GM12878 (cell line): ENCODE measurements around the gene C14orf93. TPM values are rescaled to one million over a fixed set of nuclear protein-coding genes. Genes with fewer than 3 reads are reported as not detected.

Experiments
- ATF2 ChIP-seq: IDR thresholded peaks from 2 replicates; pipeline ENCODE4 v1.6.1; 2012; ENCODE audit warnings: low read length, inconsistent platforms
- CBFB ChIP-seq: IDR thresholded peaks from 2 replicates; pipeline ENCODE4 v1.6.1; 2016; ENCODE audit warnings: antibody characterized with exemption, low read depth
- CHD4 ChIP-seq: fragments of 200-600 bp; sonication (generic); IDR thresholded peaks from 2 replicates; pipeline ENCODE4 v1.6.1; 2016; ENCODE audit warnings: mild to moderate bottlenecking
- CREM ChIP-seq: IDR thresholded peaks from 2 replicates; pipeline ENCODE4 v1.6.1; 2014; ENCODE audit warnings: antibody characterized with exemption, low read depth
- ETV6 ChIP-seq, 2 experiments: fragments of 450-650 bp in 1 of 2; IDR thresholded peaks in 1 of 2; conservative IDR thresholded peaks in 1 of 2; 2 replicates each; pipeline ENCODE4 v1.6.1; 2014; ENCODE audit warnings: antibody characterized with exemption in 1 of 2, borderline replicate concordance in 1 of 2, low read depth in 1 of 2, mild to moderate bottlenecking in 1 of 2, moderate library complexity in 1 of 2
- FOS ChIP-seq: IDR thresholded peaks from 3 replicates; pipeline ENCODE4 v1.6.1; 2011; ENCODE audit warnings: borderline replicate concordance; ENCODE audit not compliant: insufficient read length; ENCODE audit errors: extremely low read depth
- FOXM1 ChIP-seq: IDR thresholded peaks from 2 replicates; pipeline ENCODE4 v1.6.1; 2012; ENCODE audit warnings: low read depth, mild to moderate bottlenecking, inconsistent platforms, low read length, moderate library complexity
- HDAC6 ChIP-seq: fragments of 200-600 bp; sonication (generic); IDR thresholded peaks from one replicate; pipeline ENCODE4 v1.8.0; 2017; ENCODE audit warnings: antibody characterized with exemption; ENCODE audit not compliant: unreplicated experiment
- HSF1 ChIP-seq: fragments of 150-350 bp; IDR thresholded peaks from 2 replicates; pipeline ENCODE4 v1.6.1; 2014; ENCODE audit warnings: mild to moderate bottlenecking, low read depth, low read length
- IKZF1 ChIP-seq: fragments of 450-650 bp; conservative IDR thresholded peaks from 2 replicates; pipeline ENCODE4 v1.6.1; 2017; ENCODE audit warnings: antibody characterized with exemption, mild to moderate bottlenecking
- IRF5 ChIP-seq: fragments of 450-650 bp; IDR thresholded peaks from 2 replicates; pipeline ENCODE4 v1.6.1; 2017; ENCODE audit warnings: borderline replicate concordance
- NFYA ChIP-seq: IDR thresholded peaks from 2 replicates; pipeline ENCODE4 v1.6.1; 2011; ENCODE audit warnings: low read depth, mild to moderate bottlenecking, low read length, improper control_type of control experiment, borderline replicate concordance
- NR2C1 ChIP-seq: fragments of 450-650 bp; IDR thresholded peaks from 2 replicates; pipeline ENCODE4 v1.6.1; 2017; ENCODE audit warnings: antibody characterized with exemption, mild to moderate bottlenecking, moderate library complexity
- REST ChIP-seq: IDR thresholded peaks from 2 replicates; pipeline ENCODE4 v1.6.1; 2012; ENCODE audit warnings: mild to moderate bottlenecking, low read depth, low read length
- SRF ChIP-seq, 2 experiments: IDR thresholded peaks; 2 replicates each; pipeline ENCODE4 v1.6.1; 2011; ENCODE audit warnings: low read depth in 2 of 2, low read length in 2 of 2, mild to moderate bottlenecking in 1 of 2, moderate library complexity in 1 of 2
- SUZ12 ChIP-seq: fragments of 200-600 bp; sonication (generic); IDR thresholded peaks from one replicate; pipeline ENCODE4 v1.6.1; 2018; ENCODE audit warnings: antibody characterized with exemption, mild to moderate bottlenecking; ENCODE audit not compliant: unreplicated experiment
- WRNIP1 ChIP-seq: IDR thresholded peaks from 2 replicates; pipeline ENCODE4 v1.6.1; 2011; ENCODE audit warnings: low read depth, low read length, improper control_type of control experiment, borderline replicate concordance
- polyA plus RNA-seq, 11 experiments: library from polyadenylated mRNA; depleted of rRNA in 4 of 11; unstranded in 6 of 11; stranded (reverse) in 5 of 11; fragments of >200 nt; fragmentation: Nextera tagmentation in 4 of 11; fragmentation: Illumina TruSeq in 1 of 11; extraction: Ambion mirVana in 4 of 11; extraction: Trizol in 1 of 11; gene quantifications; 1 replicate in 1 of 11; 2 replicates in 10 of 11; pipeline versions ENCODE4 v1.2.1 to v1.2.3, GENCODE V29; 2011 to 2016; ENCODE audit warnings: inconsistent platforms in 2 of 11, missing spikeins in 2 of 11, low read depth in 1 of 11
- total RNA-seq, 4 experiments: library from RNA; depleted of rRNA in 3 of 4; stranded (reverse); fragments of >200 nt in 3 of 4; fragmentation: Illumina TruSeq in 1 of 4; extraction: Trizol in 1 of 4; gene quantifications; 2 replicates each; pipeline versions ENCODE4 v1.2.1 to v1.2.3, GENCODE V29; 2013 to 2021
- TF ChIP-seq, protein P1 (sequence below): fragments of 450-650 bp; IDR thresholded peaks from 2 replicates; pipeline ENCODE4 v1.6.1; 2018; ENCODE audit warnings: mild to moderate bottlenecking, low read depth, moderate library complexity; ENCODE audit not compliant: partially characterized antibody

Gene C14orf93
- total and polyA plus RNA-seq, 10 of the 15 experiments (the other 5 are each of a cell fraction or from before 2014, with no cell fraction given), result 1.8 to 13.9 (median 10.2) TPM

GRCh38 chr14:23009939-23010726, at the start of gene C14orf93 (continued):
- no peak for TF ChIP-seq REST
- TF ChIP-seq FOXM1, result no peak
- TF ChIP-seq ATF2, result no peak
- no peak for TF ChIP-seq IRF5
- no peak for TF ChIP-seq NFYA
- TF ChIP-seq, protein P1, sequence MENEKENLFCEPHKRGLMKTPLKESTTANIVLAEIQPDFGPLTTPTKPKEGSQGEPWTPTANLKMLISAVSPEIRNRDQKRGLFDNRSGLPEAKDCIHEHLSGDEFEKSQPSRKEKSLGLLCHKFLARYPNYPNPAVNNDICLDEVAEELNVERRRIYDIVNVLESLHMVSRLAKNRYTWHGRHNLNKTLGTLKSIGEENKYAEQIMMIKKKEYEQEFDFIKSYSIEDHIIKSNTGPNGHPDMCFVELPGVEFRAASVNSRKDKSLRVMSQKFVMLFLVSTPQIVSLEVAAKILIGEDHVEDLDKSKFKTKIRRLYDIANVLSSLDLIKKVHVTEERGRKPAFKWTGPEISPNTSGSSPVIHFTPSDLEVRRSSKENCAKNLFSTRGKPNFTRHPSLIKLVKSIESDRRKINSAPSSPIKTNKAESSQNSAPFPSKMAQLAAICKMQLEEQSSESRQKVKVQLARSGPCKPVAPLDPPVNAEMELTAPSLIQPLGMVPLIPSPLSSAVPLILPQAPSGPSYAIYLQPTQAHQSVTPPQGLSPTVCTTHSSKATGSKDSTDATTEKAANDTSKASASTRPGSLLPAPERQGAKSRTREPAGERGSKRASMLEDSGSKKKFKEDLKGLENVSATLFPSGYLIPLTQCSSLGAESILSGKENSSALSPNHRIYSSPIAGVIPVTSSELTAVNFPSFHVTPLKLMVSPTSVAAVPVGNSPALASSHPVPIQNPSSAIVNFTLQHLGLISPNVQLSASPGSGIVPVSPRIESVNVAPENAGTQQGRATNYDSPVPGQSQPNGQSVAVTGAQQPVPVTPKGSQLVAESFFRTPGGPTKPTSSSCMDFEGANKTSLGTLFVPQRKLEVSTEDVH, result no peak
- TF ChIP-seq HDAC6, result no peak
- TF ChIP-seq ETV6 (conservative IDR thresholded peaks at IDR 0.05 in 1 of 2, IDR thresholded peaks at IDR 0.05 in 1 of 2; ENCODE audit: borderline replicate concordance in 1 of 2, low read depth in 1 of 2), result no peak
- TF ChIP-seq NR2C1, result 0 out of 2 replicates have a peak, but pooled peaks have one; percentile 27
- TF ChIP-seq SRF (IDR thresholded peaks at IDR 0.05; ENCODE audit: low read depth in 2 of 2, low read length in 2 of 2), result no peak
- no peak for TF ChIP-seq CBFB
- TF ChIP-seq FOS, result no peak
- TF ChIP-seq CHD4, result no peak
- 0 out of 2 replicates have a peak, but pooled peaks have one; percentile 10 for TF ChIP-seq HSF1
- TF ChIP-seq SUZ12, result no peak
- TF ChIP-seq WRNIP1, result no peak
- no peak for TF ChIP-seq CREM
- TF ChIP-seq IKZF1, result peak; percentile 73
